ENCODE results near the gene ETS1.

DNA sequence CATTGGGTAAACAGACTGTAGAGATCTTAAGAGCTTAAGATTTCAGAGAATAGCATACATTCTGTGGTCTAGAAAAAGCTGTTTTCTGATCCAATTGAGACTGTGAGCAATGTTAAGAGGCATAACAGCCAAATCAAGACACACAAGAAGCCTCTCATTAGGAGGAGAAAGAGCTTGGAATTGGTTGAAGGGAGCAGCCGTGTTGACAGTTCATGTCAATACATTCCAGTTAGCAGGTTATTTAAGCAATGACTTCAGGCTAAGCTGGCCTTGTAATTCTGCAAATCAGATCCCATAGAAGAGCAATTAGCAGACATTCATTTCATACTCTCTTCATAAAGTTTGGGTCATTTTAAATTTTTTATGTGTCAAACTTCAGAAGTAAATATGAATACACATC lies 50.9 kb downstream of the ETS1 start:
- TF ChIP-seq, protein P1, sequence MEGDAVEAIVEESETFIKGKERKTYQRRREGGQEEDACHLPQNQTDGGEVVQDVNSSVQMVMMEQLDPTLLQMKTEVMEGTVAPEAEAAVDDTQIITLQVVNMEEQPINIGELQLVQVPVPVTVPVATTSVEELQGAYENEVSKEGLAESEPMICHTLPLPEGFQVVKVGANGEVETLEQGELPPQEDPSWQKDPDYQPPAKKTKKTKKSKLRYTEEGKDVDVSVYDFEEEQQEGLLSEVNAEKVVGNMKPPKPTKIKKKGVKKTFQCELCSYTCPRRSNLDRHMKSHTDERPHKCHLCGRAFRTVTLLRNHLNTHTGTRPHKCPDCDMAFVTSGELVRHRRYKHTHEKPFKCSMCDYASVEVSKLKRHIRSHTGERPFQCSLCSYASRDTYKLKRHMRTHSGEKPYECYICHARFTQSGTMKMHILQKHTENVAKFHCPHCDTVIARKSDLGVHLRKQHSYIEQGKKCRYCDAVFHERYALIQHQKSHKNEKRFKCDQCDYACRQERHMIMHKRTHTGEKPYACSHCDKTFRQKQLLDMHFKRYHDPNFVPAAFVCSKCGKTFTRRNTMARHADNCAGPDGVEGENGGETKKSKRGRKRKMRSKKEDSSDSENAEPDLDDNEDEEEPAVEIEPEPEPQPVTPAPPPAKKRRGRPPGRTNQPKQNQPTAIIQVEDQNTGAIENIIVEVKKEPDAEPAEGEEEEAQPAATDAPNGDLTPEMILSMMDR (IDR thresholded peaks at IDR 0.05 in 4 of 5, conservative IDR thresholded peaks at IDR 0.05 in 1 of 5): no peak
- TF ChIP-seq POLR2A (IDR thresholded peaks at IDR 0.05): no peak

Measured in gastrocnemius medialis (tissue), 4 donors.